NCI-H774 (cell line): ENCODE results near the gene FAT3.

Experiments
- DNase-seq: peaks from one replicate; lab custom pipeline; 2025; lab: John Stamatoyannopoulos, UW

Gene FAT3

DNA sequence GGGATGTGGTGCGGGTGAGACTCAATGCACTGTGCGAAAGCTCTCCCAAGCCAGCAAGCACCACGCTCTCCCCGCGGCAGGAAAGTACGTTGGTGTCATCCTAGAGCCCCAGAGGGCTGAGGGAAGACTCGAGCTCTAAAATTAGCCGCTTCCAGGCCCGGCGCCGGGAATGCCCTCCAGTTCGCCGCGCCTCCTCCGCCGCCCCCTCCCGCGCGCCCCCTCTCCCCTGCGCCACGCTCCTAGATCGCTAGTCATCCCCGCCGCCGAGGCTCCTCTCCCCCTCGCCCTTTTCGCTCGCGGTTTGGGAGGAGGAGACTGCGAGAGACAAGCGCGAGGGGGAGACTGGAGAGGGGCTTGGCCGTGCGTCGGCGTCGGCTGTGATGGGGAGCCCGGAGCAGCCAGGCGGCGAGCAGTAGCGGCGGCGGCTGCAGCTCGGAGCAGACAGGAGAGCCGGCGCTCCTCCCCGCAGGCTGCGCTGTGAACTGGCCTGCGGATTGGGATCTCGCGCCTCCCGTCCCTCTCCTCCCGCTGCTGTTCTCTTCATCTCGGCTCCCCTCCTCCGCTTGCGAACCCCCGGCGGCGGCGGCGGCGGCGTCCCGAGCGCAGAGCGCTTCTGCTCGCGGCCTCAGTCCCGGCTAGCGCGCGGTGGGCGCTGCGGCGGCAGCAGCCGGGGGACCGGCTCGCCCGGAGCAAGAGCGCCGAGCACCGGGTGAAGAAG is at the start of gene FAT3:
TSS of gene FAT3 (plus strand) at position 412 of the 718 bp plus-strand sequence. CDS start 127,295 bp downstream, outside the sequence.
- peak; percentile 73 for DNase-seq

DNA sequence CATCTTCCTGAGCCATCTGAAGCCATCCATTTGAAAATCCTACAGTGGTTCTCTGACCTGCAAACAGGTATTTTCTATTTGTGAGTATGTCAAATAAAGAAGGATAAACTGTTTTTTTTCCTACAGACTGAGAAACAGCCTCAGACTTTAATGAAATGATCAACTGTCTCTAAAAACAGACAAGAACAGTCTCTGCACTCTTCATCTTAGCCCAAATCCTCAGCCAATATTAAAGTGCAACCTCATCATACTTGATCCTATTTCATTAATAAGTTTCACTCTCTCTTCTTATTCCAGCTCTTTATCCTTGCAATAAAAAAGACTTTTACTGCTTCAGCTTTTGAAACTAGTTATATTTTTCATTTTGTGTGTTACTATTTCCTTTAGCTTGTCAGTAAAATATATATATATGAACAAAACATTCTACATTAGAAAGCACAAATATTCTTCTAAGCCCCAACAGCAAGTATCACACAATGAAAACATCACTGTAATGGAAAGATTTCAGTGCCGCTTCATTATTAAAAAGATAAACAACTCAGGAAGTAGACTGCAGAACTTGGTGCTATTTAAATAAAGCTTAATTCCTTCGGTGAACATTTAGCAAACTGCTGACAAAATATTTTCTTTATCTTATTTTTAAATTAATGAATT is 45.5 kb upstream of the FAT3 start:
- DNase-seq = no peak

DNA sequence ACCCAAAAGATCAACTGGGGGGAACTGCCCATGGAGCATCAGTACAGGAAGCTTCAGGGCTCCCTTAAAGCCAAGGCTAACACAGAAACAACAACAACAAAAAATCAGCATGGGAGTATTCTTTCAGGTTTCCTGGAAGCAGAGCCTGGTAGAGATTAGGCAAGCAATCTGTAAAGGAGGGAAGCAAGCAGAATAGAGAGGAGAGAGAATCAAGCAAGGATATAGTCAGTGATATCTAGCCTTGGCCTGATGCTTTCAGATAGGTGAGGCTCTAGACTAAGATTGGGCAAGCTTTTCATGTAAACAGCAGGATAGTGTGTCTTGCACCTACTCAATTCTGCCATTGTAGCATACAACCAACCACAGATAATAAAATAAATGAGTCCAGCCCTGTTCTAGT is 44.4 kb upstream of the FAT3 start:
- no peak for DNase-seq

DNA sequence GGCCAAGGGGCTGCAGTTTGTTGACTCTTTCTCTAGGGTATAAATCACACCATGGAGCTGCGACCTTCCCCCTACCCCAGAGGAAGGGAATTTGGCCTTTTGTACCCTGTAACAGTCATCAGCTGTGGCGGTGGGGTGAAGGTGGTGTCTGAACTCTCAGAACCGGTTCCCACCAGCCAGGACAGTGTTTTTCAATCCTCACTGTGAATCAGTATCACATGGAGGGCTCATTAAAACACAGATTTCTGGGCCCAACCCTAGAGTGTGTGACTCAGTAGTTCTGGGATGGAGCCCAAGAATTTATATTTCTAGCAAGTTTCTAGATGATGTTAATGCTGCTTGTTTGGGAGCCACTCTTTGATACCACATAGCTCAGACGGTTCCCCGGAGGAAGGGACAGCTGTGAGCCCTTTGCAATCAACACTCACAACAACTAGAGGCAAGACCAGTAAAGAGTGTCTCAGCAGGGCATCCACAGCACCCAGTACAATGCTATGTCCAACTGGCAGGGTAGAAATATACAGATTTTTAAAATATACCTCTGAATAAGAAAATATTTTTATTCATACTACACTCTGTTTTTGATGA is 43.9 kb upstream of the FAT3 start:
- DNase-seq = no peak

DNA sequence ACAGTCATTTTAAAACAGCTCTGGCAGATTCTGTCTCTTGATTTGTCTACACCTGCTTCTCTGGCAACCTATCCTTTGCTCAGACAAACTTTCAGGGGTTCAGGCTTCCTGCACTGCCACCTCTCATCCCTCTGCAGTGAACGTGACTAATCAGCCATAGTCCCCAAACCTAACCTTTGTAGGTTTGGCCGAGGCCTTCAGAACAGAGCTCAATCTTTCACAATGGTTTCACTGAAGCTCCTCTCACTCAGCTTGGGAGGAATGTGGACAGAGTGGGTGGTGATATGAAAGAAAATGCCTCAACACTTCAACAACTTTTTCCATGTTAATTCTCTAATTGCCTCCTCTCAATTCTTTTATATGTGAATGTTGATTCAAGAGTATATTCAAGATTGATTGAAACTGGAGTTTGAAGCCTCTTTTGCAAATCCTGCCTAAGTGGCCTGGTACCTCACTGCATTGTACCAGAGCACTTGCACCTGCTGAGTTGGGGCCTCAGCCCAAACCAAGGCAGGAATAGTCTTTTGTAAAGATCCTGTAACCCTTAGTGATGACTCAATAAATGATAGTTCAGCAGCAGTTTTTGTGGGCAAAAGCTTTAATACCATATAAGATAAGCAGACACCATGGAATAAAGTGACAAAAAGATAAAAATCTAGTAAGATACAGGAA is 33.9 kb upstream of the FAT3 start:
- DNase-seq = no peak

DNA sequence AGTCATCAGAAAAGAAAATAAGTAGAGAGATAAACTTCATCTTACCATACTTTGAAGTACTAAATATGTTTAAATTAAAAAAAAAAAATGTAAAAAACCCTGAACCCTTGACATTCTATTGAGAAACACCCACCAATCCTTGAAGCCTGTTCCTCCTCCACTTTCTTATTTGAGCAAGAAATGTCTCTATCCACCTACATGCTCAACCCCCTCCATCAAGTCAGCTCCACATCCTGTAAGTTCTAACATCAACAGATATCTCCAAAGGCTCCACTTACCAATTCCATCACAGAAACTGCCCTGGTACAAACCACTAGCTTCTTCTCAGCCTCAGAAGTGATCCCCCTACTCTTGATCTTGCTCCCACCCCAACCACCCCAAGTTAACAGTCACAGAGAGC is 32.5 kb upstream of the FAT3 start:
- DNase-seq = no peak

DNA sequence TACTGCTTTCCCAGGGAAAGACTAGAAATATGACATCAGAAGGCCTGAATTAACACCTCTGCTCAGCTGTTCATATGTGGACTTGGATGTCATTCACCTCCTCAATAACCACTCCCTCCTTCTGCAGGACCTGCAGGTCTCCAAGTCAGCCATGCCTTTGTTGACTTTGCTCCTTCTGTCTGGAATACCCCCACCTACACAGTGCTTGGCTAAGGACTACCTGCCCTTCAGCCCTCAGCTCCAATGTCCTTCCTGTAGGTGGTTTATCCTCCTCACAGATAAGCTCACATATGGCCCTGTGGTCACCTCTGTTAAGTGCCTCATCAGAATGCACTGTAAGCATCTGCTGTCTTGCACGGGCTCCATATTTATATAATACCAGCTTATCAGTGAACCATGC is 26.4 kb upstream of the FAT3 start:
- no peak for DNase-seq

DNA sequence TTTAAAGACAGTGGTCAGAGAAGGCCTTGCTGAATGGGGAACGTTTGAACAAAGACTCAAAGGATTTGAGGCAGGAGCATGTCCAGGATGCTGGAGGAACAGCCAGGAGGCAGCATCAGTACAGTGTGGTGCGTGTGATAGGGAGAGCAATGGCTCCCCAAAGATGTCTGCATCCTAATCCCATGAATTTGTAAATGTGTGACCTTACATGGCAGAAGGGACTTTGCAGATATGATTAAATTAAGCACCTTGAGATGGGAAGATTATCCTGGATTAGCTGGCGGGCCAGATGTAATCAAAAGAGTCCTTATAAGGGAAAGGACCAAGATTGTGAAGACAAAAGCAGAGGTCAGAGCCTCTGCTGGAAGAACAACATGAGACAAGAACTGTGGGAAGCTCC is 24.6 kb upstream of the FAT3 start:
- DNase-seq = no peak

DNA sequence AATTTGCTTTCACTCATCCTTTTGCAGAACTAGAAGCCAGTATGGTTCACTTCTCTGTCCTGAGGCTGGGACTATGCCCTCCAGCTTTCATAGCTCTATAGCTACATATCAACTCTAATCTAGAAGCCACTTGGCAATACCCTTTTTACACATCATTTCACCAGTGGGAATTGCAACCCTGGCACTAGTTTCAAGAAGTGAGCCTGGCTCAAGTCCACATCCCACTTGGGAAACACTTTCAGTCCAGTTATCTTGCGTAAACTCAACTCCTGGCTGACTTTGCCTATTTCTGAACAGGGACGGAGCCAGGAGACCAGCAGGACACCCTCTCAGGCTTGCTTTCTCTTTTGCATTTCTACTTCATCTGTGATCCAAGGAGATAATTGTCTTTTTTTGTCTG is 19.9 kb upstream of the FAT3 start:
- no peak for DNase-seq

DNA sequence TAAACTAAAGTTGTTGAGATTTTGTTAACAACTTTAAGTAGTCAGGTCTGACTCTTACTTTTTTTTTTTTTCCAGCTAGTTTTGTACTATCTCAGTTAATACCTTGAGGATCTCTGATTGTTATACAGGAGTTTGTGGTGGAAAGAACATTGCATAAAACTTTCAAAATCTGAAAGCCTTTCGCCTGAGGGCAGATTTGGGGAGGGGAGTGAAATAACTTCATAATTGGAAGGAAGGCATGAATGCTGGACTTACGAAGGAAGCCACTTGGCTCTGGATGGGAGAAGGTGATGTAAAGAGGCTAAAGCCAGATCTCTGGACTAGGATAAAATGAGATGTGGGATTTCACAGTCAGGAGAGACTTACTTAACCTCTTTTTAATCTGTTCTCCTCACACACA is 18.2 kb upstream of the FAT3 start:
- no peak for DNase-seq

DNA sequence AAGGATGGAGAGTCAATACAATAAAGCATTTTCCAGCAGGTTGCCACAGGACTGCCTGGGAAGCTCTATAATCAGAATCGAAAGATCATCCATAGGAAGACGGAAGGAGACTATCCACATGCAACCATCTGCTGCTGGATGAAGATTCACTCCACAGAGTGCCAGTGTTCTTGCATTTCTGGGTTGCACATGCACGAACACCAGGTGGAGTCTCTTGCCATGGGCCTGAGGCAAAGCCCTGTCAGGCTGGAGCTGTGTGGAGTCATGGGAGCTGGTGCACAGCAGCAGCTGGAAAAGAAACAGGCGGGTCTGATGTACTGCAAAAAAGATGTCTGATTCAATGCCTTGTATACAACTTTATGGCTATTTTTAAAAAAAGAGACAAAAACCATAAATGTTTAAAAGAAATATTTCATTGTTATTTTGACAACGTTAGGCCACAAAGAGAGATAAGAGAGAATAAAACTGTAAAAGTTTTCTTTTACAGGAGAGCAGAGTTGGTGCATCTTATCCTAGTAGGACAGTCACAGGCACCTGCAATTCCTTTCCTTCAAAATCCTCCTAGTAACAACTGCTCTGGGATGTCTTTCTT is 12.9 kb upstream of the FAT3 start:
- no peak for DNase-seq

DNA sequence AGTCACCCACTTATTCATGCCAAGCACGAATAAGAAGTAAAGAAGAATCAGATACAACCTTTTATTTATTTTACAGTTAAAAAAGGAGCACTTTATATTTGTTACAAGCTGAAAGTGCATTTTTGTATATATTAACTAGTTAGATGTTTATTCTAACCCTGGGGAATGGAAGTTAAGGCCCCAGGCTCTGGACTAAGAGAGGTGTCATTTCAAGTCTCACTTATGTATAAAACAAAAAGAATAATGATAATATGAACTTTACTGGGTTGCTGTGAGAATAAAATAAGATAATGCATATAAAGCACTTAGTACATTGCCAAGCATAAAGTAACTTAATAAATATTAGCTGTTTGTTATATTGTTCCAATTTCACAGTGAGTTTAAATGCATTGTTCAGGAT is 12.1 kb upstream of the FAT3 start:
- no peak for DNase-seq

DNA sequence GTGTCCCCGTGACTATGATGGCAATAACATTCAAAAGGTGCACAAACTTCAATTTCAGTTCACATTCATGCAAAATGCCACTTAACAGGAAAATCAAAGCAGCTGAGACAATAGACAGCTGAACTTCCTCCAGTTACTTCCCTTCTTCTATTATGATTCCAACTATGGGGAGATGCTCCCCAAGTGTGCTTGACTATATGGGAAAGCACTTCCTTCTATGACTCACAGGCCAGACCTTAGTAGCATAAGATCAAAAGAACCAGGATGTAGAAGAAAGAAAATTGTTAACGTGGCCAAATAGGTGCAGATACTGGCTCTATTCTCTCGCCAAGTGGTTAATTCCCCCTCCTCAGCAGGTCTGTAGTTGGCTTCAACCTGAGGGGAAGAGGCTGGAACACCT is 7.8 kb upstream of the FAT3 start:
- DNase-seq = no peak

DNA sequence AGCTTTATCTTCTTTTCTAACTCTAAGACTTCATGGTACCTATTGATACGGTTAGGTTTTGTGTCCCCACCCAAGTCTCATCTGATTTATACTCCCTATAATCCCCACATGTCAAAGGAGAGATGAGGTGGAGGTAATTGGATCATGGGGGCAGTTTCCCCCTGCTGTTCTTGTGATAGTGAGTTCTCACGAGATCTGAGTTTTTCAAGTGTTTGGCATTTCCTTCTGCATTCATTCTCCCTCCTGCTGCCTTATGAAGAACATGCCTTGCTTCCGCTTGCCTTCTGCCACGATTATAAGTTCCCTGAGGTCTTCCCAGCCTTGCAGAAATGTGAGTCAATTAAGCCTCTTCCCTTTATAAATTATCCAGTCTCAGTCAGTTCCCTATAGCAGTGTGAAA is 5.1 kb upstream of the FAT3 start:
- no peak for DNase-seq

DNA sequence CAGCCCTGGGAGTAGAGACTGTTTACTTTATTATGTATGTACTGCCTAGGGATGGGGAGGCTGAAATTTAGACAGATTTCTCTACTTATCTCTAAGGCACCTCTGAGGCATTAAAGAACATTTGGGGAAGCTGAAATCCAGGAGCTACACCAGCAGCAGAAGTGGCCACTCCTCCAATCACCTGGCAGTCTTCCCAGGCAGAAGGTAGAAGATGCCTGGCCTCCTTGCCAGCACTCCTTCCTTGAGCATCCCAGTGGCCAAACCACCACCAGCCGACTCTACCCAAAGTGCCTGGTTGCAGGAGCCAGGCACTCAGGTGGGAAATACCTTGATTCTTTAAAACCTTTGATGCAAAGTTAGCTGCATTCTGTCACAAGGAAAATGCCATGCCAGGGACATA is 1.9 kb upstream of the FAT3 start:
- no peak for DNase-seq

DNA sequence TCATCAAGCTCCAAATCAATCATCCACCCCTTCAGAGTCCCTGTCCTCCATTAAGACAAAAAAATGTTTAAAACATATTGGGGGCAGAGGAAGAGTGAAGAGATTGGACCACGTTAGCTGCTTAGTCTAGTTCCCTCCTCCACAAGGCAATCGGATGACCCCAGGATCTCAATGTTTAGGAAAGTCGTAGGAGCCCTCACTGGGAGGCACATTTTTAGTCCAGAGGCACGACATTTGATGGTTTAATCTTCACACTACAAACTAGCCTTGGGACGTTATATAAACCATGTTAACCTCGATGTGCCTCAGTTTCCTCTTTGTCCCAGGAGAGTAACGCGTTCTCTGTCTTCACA is 588 bp upstream of the FAT3 start:
- DNase-seq = no peak

DNA sequence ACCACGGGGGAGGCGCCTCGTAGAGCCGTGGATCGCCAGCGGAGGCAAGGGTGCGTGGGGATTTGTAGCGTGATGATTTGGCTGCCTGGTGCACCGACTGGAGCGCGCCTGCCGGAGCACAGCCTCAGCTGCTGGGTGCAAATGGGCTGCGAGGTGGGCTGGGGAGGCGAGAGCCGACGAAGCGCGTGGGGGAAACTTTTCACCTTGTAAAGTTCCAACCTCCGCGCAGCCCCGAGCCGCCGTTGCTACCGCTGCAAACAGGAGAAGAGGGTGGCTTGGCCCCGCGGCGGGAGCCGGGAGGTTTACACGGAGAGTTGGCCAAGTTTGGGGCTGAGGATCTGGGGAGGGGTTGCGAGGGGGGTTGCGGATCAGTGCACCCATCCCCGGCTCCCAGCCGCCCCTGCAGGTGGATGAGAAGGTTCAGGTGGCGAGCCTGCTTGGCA is 528 bp downstream of the FAT3 start:
- no peak for DNase-seq

DNA sequence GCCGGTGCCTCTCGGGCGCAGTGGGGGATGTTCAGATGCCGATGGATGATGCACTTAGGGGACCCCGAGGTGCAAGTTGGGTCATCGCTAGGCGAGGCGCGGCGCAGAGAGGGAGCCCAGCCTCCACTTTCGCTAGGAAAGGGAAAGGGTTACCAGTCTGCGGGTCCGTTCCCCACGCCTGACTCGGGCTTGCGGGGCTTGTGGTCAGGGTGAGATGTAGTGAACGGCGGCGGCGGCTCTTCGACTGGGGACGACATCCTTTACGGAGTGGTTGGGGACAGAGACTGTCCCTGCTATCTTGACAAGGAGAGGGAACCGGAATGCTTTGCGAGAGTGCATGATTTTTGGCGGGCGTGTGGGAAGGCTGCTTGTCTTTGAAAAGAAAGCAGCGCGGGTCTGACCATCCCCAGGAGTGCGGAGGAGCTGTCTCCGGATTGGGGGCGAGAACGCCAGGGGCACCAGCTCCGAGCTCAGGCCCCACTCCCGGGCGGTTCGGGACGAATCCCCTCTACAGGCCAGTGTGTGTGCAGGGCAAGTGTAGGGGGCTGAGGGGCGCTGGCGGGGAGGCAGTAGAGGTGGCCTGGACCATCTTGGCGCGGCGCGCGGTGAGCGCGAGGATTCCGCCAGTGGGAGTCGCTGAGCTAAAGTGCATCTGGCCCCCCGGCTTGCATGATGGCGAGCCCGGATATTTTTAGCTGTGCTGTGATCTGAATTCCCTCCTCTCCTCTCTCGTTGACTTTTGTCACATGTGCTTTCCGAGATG is 1.1 kb downstream of the FAT3 start:
- peak; percentile 60 for DNase-seq

DNA sequence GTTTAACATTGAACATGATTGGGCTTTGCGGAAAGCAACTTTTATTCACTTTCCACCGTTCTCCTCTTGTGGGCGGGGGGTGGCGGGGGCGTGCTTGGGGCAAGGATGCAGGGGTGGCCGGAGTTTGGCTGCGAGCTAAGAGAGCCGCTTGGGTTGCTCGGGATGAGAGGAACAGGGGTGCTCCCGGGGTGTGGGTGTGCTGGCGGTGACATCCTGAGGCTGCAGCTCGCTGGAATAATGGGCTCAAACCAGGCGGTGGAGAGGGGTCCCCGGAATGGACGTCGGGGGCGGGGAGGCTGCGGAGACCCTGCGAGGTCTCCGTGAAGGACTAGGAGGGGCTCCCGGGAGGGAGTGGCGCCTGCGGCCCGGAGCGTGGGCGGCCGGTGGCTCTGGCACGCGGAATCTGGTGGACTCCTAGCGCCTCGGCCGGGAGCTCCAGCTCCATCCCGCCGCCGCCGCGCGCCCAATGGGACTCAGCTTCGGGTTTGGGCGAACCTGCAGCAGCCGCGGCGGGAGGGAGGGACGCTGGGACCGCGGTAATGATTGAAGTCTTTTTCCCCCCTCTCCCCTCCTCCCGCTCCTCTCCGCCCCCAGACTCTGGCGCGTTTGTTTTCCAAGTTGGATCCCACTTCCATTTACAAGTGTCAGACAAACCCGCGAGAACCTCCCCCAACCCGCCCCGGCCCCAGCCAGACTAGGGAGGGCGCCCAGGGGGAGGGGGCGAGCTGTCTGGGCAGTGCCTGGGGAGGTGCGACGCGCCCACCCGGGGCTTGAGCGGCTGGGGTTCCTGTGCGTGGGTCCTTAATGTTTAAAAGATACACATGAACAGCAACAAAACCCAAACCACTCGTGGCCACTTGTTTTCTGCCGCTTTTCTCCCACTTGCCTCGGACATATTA is 2.0 kb downstream of the FAT3 start:
- peak; percentile 54 for DNase-seq

DNA sequence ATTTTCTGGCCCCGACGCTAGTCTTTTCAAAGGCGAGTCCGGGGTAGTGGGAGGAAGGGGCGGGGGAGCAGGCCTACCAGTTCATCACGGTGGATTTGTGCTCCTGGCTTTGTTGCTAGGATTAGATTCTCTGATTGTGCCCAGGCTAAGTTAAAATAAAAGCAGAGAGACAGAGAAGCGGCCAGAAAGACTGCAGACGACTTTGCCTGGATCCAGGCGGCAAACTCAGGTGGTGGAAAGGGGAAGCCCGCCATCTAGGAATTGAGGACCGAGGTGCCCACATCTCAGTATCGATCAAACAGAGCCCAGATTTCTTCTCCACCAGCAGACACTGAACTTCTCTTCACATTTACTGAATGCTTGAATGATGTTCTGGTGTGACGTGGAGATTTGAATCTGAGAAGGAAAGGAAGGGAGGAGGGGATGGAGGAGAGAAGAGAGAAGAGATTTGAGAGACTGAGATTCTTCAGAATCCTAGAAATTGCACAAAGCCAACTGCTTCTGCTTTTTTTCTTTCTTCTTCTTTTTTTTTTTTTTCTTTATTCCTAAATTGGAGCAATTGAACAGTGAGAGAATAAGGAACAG is 2.7 kb downstream of the FAT3 start:
- DNase-seq = no peak
